ENCODE results near the gene AKAP6. TPM values are rescaled to one million over a fixed set of nuclear protein-coding genes. Genes with fewer than 3 reads are reported as not detected.

AKAP6 gene
- total and polyA plus RNA-seq, 2 experiments from 2014 or later: 9.2 to 21.8 TPM

DNA sequence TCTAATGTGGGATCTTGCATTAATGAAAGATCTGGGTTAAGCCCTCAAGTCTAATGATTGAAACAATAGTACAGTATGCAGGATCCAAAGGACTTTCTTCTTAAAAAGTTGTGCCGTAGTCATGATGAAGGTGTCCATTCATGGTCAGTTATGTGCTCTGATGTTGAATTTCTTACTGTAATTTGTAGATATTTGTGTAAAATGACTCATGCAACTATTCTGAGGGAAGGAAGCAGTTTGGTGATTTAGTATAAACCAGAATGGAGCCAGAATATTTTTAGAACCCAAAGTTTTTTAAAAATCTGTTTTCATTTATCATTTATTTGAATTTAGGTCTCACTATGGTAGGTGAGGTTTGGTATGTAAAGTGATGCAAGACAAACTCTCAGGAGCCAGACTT lies 151.2 kb downstream of the AKAP6 start:
- H3K9me3 ChIP-seq (ENCODE audit: low read depth): no peaks in the 10 kb centered on the region
- no peaks in the 10 kb centered on the region for H3K36me3 ChIP-seq
- peaks cover 3% of the 10 kb centered on the region for H3K4me1 ChIP-seq (ENCODE audit: low read depth)
- H3K27ac ChIP-seq: no peak overlapping the region
- TF ChIP-seq, protein P1, sequence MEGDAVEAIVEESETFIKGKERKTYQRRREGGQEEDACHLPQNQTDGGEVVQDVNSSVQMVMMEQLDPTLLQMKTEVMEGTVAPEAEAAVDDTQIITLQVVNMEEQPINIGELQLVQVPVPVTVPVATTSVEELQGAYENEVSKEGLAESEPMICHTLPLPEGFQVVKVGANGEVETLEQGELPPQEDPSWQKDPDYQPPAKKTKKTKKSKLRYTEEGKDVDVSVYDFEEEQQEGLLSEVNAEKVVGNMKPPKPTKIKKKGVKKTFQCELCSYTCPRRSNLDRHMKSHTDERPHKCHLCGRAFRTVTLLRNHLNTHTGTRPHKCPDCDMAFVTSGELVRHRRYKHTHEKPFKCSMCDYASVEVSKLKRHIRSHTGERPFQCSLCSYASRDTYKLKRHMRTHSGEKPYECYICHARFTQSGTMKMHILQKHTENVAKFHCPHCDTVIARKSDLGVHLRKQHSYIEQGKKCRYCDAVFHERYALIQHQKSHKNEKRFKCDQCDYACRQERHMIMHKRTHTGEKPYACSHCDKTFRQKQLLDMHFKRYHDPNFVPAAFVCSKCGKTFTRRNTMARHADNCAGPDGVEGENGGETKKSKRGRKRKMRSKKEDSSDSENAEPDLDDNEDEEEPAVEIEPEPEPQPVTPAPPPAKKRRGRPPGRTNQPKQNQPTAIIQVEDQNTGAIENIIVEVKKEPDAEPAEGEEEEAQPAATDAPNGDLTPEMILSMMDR (IDR thresholded peaks at IDR 0.05; ENCODE audit: low read depth, low read length): no peak
- no peaks in the 10 kb centered on the region for H3K27me3 ChIP-seq
- H3K4me3 ChIP-seq: no peak overlapping the region
- no peak for DNase-seq (ENCODE audit: low read depth in 1 of 2, low spot score in 1 of 2)

DNA sequence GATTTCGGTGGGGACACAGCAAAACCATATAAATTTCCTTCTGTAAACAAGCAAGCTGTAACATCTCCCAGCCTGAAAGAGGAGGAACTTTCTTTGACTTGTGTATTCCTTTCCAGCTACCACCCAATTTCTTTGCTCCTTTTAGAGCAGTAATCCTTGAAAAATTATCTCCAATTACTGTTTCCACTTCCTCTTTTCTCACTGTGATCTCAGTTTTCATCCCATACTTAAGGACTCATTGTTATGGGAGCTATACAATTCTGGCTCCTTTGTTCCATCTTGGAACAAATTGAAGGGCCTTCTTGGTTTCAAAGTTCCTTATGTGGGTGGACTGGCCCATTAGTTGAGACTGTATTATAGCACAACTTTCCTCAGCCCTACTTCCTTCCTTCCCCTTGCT lies 152.6 kb downstream of the AKAP6 start:
- TF ChIP-seq, protein P1 (IDR thresholded peaks at IDR 0.05; ENCODE audit: low read depth, low read length): no peak
- no peak overlapping the region for H3K4me3 ChIP-seq
- no peak overlapping the region for H3K27ac ChIP-seq
- DNase-seq (ENCODE audit: low read depth in 1 of 2, low spot score in 1 of 2): no peak
- H3K9me3 ChIP-seq (ENCODE audit: low read depth): no peaks in the 10 kb centered on the region
- H3K27me3 ChIP-seq: no peaks in the 10 kb centered on the region
- peaks cover 3% of the 10 kb centered on the region for H3K4me1 ChIP-seq (ENCODE audit: low read depth)
- H3K36me3 ChIP-seq: no peaks in the 10 kb centered on the region

DNA sequence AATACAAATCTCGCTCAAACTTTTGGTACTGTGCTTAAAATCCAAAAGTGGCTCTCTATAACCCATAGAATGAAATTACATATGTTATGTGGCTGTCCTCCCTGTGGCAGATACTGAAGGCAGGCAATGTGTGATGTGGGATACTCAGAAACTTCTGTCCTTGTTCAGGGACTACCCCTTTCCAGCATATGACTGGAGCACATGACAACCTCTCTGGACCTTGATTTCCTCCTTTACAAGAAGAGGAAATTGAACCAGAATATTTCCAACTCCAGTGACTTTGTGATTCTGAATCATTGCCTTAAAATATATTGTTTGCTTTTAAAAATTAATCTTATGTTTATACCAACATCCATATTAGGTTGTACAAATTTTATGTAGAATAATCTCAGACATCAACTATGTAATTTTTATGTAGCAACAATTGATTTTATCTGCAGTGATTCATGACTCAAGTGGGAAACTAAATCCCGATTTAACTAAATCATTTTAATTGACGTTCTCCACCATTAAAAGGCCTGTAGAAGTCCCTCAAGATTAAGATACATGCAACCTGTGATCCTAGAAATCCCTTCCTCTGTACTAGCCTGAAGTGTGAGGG lies 162.4 kb downstream of the AKAP6 start:
- no peaks in the 10 kb centered on the region for H3K27me3 ChIP-seq
- no peak overlapping the region for H3K4me3 ChIP-seq
- no peak for DNase-seq (ENCODE audit: low read depth in 1 of 2, low spot score in 1 of 2)
- TF ChIP-seq, protein P1 (IDR thresholded peaks at IDR 0.05; ENCODE audit: low read depth, low read length): no peak
- peaks cover 50% of the 10 kb centered on the region for H3K4me1 ChIP-seq (ENCODE audit: low read depth)
- H3K36me3 ChIP-seq: no peaks in the 10 kb centered on the region
- no peaks in the 10 kb centered on the region for H3K9me3 ChIP-seq (ENCODE audit: low read depth)
- H3K27ac ChIP-seq: peak overlapping the region; percentile 44

DNA sequence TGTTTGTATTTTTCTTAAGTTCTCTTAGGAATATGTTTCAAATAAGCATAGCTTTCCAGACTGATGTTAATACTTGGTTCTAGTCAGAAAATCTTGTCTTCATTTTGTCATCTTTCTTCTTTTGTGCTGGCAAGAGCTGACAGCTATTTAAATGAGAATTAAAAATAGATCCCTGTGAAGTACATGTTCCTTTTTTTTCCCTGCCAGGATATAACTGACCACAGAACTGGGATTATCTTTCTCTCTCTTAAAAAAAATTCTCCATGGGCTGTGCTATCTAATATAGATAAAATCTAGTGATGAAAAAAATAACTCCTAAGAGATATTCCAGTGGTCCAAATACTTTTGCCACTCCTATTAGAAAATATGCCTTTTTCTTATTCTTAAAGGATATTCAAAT lies 163.4 kb downstream of the AKAP6 start:
- DNase-seq (ENCODE audit: low read depth in 1 of 2, low spot score in 1 of 2): no peak
- H3K27ac ChIP-seq: peak overlapping the region; percentile 39
- no peak overlapping the region for H3K4me3 ChIP-seq

DNA sequence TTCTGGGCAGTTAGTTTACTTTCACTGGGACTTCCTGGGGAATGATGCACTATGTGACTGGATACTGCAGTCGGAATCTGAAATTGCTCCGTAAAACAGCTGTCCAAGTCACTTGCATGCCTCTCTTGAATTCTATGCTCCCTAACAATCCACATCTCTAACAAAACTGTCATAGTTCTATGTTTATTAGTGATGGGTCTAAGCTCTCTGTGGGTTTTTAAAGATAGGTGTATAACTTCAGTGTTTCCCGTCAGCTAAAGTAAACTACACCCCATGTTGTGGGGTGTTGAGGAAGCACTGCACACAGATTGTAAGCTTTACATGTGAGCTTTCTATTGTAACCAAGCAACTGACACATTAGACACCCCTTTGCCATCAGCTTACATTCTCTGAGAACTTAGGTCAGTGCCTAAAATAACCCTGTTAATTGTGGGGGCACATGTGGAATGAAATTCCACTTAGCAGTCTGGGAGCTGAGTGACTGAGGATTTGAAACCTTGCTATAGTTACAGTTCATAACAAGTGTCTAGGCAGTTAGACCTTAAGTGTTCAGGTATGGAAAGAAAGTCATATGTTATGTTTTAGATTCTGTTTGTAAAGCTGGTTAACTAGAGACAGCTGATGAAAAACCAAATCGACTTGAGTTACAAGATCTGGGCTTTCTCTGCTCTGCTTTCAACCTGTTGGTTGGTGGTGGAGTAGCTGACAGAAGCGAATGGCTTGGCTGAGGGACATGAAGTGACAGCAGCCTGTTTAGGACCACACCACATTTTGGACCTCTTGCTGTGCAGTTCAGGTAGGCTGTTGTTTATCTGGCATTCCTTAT lies 165.7 kb downstream of the AKAP6 start:
- Histone ChIP-seq H3K27me3 (no peaks in the 10 kb centered on the region), H3K27ac (peak overlapping the region; percentile 98), H3K36me3 (no peaks in the 10 kb centered on the region), H3K9me3 (ENCODE audit: low read depth) (no peaks in the 10 kb centered on the region), H3K4me3 (peak overlapping the region; percentile 9), H3K4me1 (ENCODE audit: low read depth) (peaks cover 53% of the 10 kb centered on the region)
- peak in 1 of 2 donors; percentile 83 for DNase-seq (ENCODE audit: low read depth in 1 of 2, low spot score in 1 of 2)
- TF ChIP-seq, protein P1 (IDR thresholded peaks at IDR 0.05; ENCODE audit: low read depth, low read length): no peak

More for the DNA sequence above, 163.4 kb downstream of the AKAP6 start:
- H3K36me3 ChIP-seq: no peaks in the 10 kb centered on the region
- TF ChIP-seq, protein P1 (IDR thresholded peaks at IDR 0.05; ENCODE audit: low read depth, low read length): no peak
- H3K9me3 ChIP-seq (ENCODE audit: low read depth): no peaks in the 10 kb centered on the region
- peaks cover 56% of the 10 kb centered on the region for H3K4me1 ChIP-seq (ENCODE audit: low read depth)
- no peaks in the 10 kb centered on the region for H3K27me3 ChIP-seq
